ENCODE measurements around the gene TMEM212. TPM values are rescaled to one million over a fixed set of nuclear protein-coding genes. Genes with fewer than 3 reads are reported as not detected.

TMEM212 gene
- total and polyA plus RNA-seq, 9 of the 15 experiments (the other 6 are each of a cell fraction or from before 2014, with no cell fraction given) = not detected

DNA sequence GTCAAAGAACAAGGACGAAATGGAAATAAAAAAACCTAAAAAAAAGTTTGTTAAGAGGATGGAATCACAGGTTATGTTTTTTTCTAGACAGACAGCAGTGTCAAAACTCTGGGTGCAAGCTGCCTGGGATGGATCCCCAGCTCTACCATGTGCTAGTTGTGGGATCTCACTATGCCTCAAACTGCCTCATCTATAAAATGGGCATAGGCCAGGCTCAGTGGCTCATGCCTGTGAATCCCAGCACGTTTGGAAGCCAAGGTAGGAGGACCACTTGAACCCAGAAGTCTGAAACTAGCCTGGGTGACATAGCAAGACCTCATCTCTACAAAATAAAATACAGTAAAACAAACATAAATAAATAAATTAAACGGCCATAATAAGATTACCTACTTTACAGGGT lies 37.5 kb upstream of the TMEM212 start (continued):
- TF ChIP-seq ARID3A (IDR thresholded peaks at IDR 0.05; ENCODE audit: borderline replicate concordance, low read depth, low read length) (no peak), RCOR1 (IDR thresholded peaks at IDR 0.05; ENCODE audit: borderline replicate concordance in 1 of 2, low read depth in 2 of 2, low read length in 2 of 2) (0 out of 4 replicates have a peak, but pooled peaks of 1 of the 2 experiments have one; percentile 7), BCOR (IDR thresholded peaks at IDR 0.05) (peak; percentile 91), TCF3 (CRISPR knock-in tag; IDR thresholded peaks at IDR 0.05) (no peak), SIX5 (IDR thresholded peaks at IDR 0.05; ENCODE audit: borderline replicate concordance in 1 of 2, insufficient read depth in 1 of 2, low read depth in 1 of 2, low read length in 2 of 2) (no peak), ZEB2 (IDR thresholded peaks at IDR 0.05) (no peak)

- peak; percentile 70 for FAIRE-seq
- H3K4me1 ChIP-seq (replicated peaks in 1 of 2; ENCODE audit: control insufficient read depth in 2 of 2, insufficient read depth in 2 of 2, low read length in 2 of 2) = peaks cover 33 to 66% of the 10 kb centered on the region in 2 experiments
- intact Hi-C loops (cut with micrococcal nuclease) = no loop called here
- 5% methylated on average over 5 of the region's 5 CpGs for WGBS (ENCODE audit: insufficient coverage, low coverage, missing lambda C conversion rate)
- peak; percentile 47 to 77 (median 61) for DNase-seq (ENCODE audit: extremely low read depth in 1 of 4, low spot score in 3 of 4)
- peak; percentile 13 for ATAC-seq
- H4K20me1 ChIP-seq (replicated peaks; ENCODE audit: control insufficient read depth, insufficient read depth, low read length) = no peaks in the 10 kb centered on the region
- in situ Hi-C loops (cut with MboI) = no loop called here
- H3K27me3 ChIP-seq (ENCODE audit: control insufficient read depth in 2 of 2, insufficient read depth in 2 of 2, low read length in 2 of 2) = no peaks in the 10 kb centered on the region
- H3K9me1 ChIP-seq (ENCODE audit: control insufficient read depth, insufficient read depth, low read length) = no peaks in the 10 kb centered on the region
- no peaks in the 10 kb centered on the region for H3K9me3 ChIP-seq (replicated peaks; ENCODE audit: control insufficient read depth, insufficient read depth, low read depth, low read length)
- peak overlapping the region; percentile 41 for H2AFZ ChIP-seq (ENCODE audit: low read depth, low read length)
- peak overlapping the region; percentile 84 for H3K27ac ChIP-seq (ENCODE audit: extremely low read depth, low read depth, low read length)
- H3K79me2 ChIP-seq (ENCODE audit: control insufficient read depth, insufficient read depth, low read length) = peaks cover 89% of the 10 kb centered on the region
- no TSS peak for BruUV-seq (replicated peaks)
- H3K4me3 ChIP-seq = peak overlapping the region; percentile 5; the same call in 1 of the 2 replicates
- no peaks in the 10 kb centered on the region for H3K36me3 ChIP-seq (ENCODE audit: control insufficient read depth, insufficient read depth, low read length)
- ChIA-PET CTCF (ENCODE audit: low intra/inter-chr PET ratio) (no interaction called here), POLR2A (interaction anchor here (0.7 to 1.8 kb wide), 6 partner anchors 10 to 233 kb away, joined by 3 to 11 read pairs (median 4); partner anchors contain the start of gene FNDC3B)
- H3K4me2 ChIP-seq (ENCODE audit: insufficient read depth, low read length) = peak overlapping the region; percentile 77
- H3K9ac ChIP-seq (ENCODE audit: insufficient read depth in 1 of 2, low read depth in 2 of 2, low read length in 2 of 2) = peak overlapping the region in 1 of 2 experiments; percentile 57; a peak in 2 of 4 replicates
- no peak for TF ChIP-seq OTX1 (CRISPR knock-in tag; IDR thresholded peaks at IDR 0.05)
- no peak for TF ChIP-seq MYBL2 (IDR thresholded peaks at IDR 0.05; ENCODE audit: low read depth)
- TF ChIP-seq MYBL2 (CRISPR knock-in tag; IDR thresholded peaks at IDR 0.05; ENCODE audit: borderline replicate concordance) = no peak
- no peak for TF ChIP-seq LCOR (CRISPR knock-in tag; IDR thresholded peaks at IDR 0.05)
- no peak for TF ChIP-seq NR3C1 (CRISPR knock-in tag; IDR thresholded peaks at IDR 0.05)
- TF ChIP-seq MTF1 (CRISPR knock-in tag; IDR thresholded peaks at IDR 0.05; ENCODE audit: borderline replicate concordance) = no peak
- no peak for TF ChIP-seq CREB5 (CRISPR knock-in tag; IDR thresholded peaks at IDR 0.05)
- TF ChIP-seq, protein P1, sequence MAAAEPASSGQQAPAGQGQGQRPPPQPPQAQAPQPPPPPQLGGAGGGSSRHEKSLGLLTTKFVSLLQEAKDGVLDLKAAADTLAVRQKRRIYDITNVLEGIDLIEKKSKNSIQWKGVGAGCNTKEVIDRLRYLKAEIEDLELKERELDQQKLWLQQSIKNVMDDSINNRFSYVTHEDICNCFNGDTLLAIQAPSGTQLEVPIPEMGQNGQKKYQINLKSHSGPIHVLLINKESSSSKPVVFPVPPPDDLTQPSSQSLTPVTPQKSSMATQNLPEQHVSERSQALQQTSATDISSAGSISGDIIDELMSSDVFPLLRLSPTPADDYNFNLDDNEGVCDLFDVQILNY (CRISPR knock-in tag; IDR thresholded peaks at IDR 0.05) = no peak
- TF ChIP-seq RBM17 (IDR thresholded peaks at IDR 0.05; ENCODE audit: borderline replicate concordance, low read depth, low read length) = no peak
- no peak for TF ChIP-seq CXXC5 (CRISPR knock-in tag; IDR thresholded peaks at IDR 0.05)
These were observed 36.7 kb upstream of the TMEM212 start for GRCh38 chr3:171806200-171807128.
